Globus pallidus (tissue), 1 donor: ENCODE measurements around the gene CUX1.
"Not testable (repeated sequence)": the region's sequence is repeated elsewhere in the genome, so short reads cannot be mapped to it uniquely, and the experiment has no call there.

Experiments
- DNase-seq: peaks from one replicate; pipeline ENCODE4 v3.0.0-alpha.2; 2015; ENCODE audit warnings: low spot score

CUX1 gene

DNA sequence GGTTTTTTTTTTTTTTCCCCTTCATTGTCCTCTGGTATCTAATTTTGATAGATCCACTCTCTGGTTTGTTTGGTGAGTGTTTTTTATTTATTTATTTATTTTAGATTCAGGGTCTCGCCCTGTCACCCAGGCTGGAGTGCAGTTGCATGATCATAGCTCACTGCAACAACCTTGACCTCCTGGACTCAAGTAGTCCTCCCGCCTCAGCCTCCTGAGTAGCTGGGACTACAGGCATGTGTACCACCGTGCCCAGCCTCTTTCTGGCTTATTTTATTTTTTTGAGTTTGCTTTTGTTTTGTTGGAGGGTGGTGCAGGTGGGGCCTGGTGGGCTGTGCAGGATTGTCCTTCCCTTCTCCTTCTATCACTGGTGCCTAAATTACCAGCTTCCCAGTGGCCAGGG lies 282.0 kb downstream of the CUX1 start:
- DNase-seq: no peak

DNA sequence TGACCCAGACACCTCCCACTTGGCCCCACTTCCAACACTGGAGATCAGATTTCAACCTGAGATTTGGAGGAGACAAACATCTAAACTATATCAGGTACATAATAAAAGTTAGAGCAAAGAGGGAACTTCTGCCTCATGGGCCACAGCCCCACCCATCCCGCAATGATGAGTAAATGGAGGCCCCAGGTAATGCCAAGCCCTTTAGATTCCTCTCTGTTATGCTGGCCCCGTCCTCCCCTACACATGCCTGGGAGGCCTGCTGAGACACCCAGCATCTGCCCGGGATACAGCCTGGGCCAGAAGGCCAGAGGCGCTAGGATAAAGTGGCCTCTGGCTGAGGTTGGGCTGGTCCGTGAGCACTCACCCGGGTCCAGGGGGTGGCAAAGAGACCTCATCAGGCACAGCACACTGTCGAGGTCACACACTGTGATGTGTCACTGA lies 283.7 kb downstream of the CUX1 start:
- no peak for DNase-seq

DNA sequence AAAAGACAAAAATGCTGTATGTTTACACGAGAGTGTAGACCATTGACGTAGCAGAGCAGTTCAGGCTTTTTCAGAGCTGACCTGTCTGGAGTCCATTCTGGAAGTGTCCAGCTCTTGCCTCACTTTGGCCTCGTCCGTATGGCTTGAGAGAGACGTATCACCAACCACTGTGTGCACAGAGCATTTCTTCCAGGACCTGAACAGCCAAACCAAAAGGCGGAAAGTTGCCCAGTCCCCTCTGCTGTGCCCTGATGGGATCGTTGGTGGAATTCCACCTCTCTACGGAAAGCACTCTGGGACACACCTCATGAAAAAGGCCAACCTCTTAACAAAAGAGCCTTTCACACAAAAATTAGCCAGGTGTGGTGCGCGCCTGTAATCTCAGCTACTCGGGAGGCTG lies 284.5 kb downstream of the CUX1 start:
- no peak for DNase-seq

DNA sequence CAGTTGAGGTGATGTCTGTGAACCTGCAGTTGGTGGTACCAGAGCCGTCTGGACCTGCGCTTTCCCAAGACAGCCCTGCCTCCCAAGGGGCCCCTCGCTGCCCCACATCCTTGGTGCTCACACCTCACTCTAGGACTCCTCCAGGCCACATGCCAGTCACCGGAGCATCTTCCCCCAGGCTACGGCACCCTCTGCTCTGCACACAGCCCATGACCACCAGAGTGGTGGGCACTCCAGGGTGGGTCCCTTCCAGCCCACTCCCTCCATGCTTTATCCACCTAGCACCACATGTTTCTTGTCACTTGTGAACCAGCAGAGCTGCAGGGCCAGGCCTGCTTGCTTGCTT lies 285.6 kb downstream of the CUX1 start:
- DNase-seq: no peak

DNA sequence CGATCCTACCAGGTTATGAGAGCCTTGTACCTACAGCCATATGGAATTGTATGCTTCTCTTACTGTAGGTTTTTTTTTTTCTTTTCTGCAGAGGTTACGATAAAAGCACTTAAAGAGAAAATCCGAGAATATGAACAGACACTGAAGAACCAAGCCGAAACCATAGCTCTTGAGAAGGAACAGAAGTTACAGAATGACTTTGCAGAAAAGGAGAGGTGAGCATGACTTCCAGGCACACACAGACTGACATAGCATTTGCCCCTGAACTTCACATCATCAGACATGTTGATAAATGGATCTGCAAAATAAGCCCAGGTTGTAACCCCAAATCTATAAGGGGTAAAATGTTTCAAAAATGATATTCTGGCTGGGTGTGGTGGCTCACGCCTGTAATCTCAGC lies 286.8 kb downstream of the CUX1 start:
- no peak for DNase-seq

DNA sequence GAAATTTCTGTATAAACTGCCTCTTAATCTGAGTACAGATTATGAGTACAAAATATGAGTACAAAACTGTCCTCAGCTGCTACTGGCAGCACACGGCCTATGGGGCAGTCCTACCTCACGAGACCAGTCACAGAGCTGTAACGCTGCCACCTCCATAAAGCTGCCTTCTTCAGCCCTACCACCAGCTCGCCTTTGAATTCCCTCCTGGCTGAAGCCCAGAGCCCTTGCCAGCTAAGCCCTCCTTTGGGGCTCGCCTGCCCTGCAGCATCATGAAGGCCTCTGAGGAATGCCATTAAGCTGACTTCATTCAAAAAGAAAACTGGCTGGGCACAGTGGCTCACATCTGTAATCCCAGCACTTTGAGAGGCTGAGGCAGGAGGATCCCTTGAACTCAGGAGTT lies 289.2 kb downstream of the CUX1 start:
- no peak for DNase-seq

DNA sequence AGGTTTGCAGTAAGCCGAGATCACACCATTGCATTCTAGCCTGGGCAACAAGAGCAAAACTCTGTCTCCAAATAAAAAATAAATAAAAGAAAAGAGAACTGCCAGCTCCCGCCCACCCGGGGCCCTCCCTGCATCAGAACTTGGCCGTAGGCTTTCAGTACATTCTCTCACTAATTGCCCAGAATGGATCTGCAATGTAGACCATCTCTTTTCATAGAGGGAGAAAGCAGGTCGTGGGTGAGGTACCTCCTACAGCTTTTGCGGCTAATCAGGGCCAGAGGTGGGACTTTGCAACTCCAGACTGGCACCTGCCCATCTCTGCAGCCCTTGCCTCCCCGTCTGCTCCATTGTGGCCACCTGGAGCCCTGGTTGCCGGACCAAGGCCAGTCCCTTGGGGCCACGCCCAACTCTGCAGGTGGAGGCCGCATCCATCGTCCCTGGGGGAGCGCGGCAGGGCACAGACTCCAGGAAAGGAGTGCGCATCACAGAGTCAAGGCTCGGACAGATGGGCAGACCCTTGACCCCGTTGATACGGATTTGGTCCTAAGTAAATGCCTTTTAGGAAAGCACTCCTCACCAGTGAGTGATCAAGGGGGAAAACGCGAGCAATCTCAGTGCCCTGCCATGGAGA lies 290.2 kb downstream of the CUX1 start:
- no peak for DNase-seq

DNA sequence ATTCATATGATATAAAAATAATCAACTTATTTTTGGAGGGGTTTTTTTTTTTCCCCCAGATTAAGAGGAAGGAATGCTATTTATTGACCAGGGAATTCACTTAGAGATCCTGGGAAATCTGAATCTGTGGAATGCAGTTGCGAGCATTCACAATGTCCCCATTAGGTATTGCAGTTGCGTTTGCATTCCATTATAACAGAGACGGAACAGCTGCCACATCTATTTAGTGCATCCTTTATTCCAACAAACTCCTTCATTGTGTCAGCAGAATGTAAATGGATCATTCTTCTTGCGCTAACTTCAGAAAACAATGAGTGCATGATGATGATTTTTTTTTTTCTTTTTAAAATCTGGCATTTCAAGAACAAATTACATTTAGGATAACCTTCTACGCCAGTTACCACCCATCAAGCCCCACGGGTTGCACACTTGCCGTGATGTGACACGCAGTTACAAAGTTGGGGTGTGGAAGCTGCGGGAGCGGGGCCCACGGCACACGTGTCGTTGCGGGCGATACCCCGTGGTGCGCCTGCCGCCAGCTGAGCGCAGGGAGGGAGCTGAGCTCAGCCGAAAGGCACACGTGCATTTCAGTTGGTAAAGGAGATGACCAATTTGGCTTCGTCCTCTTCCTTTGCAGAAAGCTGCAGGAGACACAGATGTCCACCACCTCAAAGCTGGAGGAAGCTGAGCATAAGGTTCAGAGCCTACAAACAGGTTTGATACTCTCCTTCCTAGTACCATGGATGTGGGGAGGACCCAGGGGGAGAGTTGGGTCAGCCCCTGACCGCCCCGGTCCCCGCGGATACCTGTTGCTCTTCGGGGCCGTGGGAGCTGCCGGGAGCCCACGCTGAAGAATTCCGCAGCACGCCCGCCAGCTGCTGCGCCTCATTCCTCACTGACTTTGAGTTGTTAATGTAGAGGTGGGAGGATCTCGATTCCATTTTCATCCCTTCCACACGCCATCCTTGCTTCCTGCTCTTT lies 293.9 kb downstream of the CUX1 start:
- DNase-seq: peak; percentile 60

DNA sequence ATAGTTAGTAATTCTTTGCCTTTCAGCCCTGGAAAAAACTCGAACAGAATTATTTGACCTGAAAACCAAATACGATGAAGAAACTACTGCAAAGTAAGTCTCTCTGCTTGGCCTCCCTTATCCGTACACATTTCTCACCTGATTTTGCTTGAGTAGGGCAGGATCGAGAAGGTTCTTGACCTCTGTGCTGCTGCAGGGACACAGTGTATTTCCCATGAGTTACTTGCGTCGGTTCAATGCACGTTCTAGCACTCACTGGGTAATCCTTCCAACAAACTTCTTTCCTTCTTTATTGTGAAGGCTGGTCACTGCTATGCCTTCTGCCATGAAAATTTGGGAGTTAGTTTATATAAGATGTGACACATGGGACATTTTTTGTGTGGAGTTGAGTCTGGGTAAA lies 297.8 kb downstream of the CUX1 start:
- no peak for DNase-seq

DNA sequence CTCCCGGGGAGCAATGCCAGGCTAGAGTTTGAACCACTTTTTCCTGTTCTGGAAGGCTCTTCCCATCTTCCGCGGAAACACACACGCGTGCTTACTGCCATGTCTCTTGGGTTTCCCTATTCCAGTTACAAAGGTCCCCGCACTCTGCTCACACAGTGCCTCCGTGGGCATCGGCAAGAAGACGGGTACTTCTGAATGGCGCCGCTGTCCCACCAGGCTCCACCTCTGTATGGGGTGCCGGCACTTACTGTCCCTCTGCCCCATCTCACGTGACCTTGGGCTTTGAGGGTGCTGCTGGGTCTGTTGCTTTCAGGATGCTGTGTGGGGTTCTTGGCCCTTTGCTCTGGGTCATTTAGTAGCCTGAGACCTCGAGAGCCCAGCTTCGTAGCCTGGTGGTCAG lies 298.5 kb downstream of the CUX1 start:
- no peak for DNase-seq

DNA sequence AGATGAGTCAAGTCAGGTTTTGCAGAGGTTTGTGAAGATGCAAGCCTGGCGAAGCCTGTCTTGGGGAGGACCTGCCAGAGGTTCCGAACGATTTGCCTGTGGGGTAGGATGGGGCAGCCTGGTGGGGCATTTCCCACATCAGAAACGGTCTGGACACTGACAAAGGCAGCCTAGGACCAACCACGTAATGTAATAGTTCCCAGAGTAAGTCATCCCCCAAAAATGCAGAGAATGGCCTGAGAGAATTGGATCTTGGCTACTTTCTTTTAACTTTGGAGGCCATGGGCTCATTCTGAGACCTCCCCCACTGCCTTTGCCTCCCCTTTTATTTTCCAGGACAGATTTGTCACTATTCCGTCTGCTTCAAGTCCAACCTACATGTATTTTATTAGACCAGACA lies 300.3 kb downstream of the CUX1 start:
- no peak for DNase-seq

DNA sequence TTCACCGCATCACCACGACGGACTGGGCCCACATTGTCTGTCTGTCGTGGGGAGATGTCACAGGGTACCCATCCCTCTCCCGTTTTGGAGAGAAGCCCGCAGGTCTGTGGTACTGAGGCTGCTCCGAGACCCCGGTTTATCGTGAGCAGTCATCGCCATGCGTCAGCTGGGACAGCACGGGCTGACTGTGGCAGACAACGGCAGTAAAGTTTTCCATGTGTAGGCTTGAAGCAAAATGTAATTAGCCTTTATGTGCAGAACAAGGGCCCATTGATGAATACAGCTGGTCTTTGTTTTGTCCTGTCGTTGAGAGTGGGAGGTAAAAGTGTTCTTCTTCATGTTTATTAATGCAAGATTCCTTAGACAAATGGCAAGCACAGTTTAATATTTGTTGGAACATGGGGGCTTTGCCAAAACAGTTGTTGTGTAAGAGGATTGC lies 301.8 kb downstream of the CUX1 start:
- peak; percentile 91 for DNase-seq

DNA sequence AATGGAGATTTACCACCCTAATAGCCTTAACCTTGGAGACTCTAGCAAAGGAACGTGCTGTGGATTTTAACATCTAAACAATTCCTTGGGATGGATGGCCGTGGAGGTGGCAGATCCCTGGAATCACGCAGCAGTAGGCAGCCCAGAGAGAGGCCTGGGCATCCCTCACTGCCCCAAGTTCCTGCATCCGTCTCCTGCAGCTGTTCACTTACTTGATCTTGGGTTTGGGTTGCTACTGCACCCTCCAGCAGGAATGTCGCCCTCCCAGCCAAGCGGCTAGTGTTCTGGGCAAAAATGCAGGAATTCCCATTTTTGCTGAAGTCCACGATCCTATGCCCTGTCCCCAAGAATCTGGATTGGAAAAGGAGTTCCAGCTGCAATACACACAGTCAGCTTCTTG lies 302.5 kb downstream of the CUX1 start:
- DNase-seq: no peak

DNA sequence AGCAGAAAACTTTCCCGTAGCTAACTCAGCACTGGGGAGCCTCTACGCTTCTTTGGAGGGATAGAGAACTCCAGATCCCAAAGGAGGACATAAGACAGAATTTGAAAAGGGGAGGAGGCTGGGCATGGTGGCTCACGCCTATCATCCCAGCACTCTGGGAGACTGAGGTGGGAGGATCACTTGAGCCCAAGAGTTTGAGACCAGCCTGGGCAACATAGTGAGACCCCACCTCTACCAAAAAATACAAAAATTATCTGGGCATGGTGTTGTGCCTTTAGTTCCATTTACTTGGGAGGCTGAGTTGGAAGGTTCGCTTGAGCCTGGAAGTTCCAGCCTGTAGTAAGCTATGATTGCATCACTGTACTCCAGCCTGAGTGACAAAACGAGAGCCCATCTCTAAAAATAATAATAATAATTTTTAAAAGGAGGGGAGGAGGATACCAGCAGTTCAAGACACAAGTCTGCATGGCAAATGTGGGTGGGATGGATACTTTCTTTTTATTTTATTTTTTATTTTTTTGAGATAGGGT lies 303.3 kb downstream of the CUX1 start:
- DNase-seq: no peak

DNA sequence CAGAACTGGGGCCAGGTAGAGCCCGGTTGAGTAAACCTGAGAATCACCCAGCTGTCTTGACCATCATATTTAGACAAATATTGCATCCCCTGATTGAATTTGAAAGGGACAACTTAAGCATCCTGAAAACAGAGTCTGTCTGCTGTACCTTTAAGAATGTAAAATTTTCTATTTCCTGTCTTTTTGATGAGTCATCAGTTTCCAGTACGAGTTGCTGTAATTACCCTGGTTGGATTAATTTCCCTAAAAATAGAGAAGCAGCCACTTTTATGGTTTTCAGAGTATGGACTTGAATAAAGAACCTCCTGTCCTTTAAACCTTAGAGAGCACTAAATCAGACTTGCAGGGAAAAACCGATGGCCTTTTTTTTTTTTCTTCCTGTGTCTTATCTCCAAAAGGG lies 304.6 kb downstream of the CUX1 start:
- DNase-seq: no peak

DNA sequence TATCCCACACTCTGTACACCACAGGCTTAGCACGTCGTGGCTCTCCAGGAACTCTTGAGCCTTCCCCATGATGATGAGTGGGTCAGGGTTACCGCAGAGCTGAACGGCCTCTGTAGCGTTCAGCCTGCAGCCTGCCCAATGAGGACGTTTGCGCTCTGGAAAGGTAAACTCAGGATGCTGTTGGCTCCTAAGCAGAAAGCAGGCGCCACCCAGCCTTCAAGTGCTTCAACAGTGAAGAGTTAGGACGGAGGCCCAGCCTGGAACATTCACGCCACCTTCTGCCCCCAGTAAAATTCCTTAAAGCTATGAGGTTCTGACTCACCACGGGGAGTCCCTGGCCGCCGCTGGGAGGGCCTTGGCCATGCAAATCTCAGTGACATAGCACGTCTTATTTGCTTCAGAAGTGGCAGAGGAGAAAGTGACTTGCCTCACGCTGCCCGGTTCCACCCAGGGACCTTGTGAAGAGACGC lies 307.7 kb downstream of the CUX1 start:
- DNase-seq: no peak

DNA sequence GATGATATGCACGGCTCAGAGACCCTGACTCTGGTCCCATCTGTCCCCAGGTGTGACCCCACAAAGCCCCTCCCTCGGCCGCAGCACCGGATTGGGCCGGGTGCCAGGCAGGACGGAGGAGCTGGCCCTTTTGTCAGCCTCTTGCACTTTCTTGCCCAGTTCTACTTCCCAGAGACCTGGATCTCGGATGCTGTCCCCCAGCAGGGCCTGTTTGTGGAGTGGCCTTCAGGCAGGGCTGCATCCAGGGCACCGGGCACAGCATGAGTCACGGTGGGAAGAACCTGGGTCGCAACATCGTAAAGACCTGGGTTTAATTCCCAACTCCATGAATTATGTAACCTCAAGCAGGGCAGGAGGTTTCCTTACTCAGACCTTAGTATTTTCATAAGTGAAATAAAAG lies 310.9 kb downstream of the CUX1 start:
- no peak for DNase-seq

DNA sequence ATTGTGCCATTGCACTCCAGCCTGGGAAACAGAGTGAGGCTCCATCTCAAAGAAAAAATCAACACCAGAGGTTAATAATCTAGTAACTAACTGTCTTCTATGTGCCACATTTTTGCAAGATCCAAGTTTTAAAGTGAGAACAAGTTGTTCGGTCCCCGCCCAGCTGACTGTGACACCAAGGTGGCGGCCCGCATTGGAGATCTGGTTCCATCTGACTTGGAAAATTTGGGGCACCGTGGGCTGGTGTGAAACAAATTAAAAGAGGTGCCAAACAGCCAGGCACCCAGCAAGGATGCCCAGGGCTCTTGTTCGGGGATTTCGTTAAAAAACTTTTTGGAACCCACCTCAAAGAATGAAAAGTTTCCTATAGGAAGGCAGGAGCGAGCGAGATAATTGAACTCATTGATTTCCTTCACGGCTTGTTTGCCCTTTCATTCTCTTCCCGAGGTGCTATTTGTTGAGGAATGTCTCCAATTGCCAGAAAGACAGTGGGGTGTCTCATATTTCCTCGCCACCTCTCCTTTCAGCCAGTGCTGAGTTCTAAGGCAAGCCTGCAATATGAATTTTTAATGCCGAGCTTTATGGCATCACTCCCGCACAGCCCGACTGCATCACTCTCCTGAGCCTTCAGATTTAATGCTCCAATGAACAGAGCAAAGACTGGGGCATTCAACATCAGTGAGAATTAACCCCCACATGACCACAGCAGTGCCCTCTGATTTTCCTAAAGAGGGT lies 312.4 kb downstream of the CUX1 start:
- DNase-seq: no peak

DNA sequence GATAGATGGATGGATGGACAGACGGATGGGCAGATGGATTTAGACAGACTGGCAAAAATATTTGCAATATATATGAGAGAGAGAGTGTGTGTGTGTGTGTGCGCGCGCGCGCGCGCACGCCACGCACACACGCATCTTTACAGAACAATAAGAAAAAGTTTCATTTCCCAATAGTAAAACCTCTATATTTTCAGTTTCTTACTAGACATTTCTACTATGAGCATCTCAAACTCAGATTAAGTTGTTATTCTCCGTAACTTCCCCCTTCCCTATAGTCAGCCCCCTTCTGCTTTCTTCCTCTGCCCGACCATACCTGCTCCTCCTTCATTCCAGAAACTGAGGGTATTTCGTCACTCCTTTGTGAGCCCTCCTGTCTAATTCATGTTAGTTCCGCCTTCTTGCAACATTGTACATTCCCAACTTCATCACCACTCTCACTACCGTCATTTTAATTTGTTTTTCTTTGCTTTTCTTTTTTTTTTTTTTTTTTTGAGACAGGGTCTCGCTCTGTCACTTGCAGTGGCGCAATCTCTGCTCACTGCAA lies 314.9 kb downstream of the CUX1 start:
- no peak for DNase-seq

DNA sequence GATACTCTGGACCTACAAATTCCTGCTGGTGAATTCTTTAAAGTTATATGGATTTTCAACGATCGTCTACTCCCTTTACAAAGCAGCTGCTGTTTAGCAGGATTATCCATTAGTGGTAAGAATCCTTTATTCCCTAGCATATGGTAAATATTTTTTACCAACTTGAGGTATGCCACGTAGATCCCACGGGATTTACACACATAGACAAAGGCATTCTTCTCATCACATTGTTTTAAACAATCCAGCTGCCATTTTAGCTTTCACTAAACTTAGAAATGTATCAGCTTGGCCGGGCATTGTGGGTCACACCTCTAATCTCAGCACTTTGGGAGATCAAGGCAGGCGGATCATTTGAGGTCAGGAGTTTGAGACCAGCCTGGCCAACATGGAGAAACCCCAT lies 321.2 kb downstream of the CUX1 start:
- no peak for DNase-seq

DNA sequence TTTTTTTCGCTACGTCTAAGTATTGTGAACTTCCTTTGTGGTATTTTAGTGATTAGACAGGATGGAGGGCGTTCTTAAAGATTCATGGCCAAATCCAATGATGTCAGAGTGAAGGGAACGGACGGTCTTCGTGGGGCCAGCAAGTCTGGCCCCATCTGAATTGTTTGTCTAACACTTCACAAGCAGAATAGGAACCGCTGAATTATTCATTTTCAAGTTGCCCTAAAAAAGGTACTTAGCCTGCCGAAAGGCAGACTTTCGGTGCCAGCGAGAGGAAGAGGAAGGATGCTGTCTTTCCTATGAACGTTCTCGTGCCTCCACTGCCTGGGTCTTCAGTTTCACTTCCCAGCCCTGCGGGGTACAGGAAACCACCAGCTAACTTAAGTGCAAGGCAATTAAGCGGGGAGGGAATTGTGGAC lies 323.5 kb downstream of the CUX1 start:
- peak; percentile 45 for DNase-seq

DNA sequence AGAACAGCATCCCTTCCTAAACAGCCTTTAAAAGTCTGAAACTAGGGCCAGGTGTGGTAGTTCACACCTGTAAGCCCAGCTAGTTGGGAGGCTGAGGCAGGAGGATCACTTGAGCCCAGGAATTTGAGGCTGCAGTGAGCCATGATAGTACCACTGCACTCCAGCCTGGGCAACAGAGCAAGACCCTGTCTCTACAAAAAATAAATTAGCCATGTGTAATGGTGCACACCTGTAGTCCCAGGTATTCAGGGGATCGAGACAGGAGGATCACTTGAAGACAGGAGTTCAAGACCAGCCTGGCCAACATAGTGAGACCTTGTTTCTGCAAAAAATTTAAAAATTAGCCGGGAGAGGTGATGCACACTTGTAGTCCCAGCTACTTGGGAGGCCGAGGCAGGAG lies 325.0 kb downstream of the CUX1 start:
- not testable (repeated sequence) for DNase-seq
